Frontal cortex (tissue), 4 donors: Measurements from ENCODE around the gene PRSS33. TPM values are rescaled to one million over a fixed set of nuclear protein-coding genes. Genes with fewer than 3 reads are reported as not detected.

Experiments used
- DNase-seq, 2 donors: peaks; one replicate each; pipeline ENCODE4 v3.0.0; 2012; ENCODE audit warnings: low spot score in 2 of 2
- FAIRE-seq: peaks from 2 replicates; lab custom pipeline; 2012; peaks lifted over from hg19 to GRCh38; lab: Jason Lieb, UNC
- total RNA-seq: library from RNA; depleted of rRNA; stranded (reverse); fragments of >200 nt; gene quantifications from one replicate; pipeline ENCODE4 v1.2.3, GENCODE V29; 2014
- donor health status: control.
- donor health status: control.
- donor health status: control.

PRSS33 gene, protein sequence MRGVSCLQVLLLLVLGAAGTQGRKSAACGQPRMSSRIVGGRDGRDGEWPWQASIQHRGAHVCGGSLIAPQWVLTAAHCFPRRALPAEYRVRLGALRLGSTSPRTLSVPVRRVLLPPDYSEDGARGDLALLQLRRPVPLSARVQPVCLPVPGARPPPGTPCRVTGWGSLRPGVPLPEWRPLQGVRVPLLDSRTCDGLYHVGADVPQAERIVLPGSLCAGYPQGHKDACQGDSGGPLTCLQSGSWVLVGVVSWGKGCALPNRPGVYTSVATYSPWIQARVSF
- total RNA-seq = not detected

DNA sequence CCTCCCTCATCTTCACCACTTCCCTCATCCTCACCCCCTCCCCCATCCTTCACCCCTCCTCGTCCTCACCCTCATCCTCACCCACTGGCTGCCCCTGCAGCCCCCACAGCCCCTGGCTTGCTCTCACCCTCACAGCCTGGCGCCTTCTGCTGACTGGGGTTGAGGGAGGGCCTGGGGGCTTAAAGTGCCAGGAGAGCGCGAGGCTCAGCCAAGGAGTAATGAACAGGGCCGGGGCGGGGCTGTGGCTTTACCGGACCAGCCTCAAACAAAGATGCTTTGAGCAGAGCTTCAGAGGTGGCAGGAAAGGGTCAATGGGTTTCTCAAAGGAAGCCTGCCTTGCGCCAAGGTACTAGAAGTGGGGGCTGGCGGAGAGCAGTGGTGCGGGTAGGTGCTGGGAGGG lies at the start of gene PRSS33:
PRSS33 (minus strand) TSS at position 155 of the 400 bp plus-strand sequence. CDS start 1,013 bp downstream, outside the sequence.
- DNase-seq (no peak), FAIRE-seq (no peak)

DNA sequence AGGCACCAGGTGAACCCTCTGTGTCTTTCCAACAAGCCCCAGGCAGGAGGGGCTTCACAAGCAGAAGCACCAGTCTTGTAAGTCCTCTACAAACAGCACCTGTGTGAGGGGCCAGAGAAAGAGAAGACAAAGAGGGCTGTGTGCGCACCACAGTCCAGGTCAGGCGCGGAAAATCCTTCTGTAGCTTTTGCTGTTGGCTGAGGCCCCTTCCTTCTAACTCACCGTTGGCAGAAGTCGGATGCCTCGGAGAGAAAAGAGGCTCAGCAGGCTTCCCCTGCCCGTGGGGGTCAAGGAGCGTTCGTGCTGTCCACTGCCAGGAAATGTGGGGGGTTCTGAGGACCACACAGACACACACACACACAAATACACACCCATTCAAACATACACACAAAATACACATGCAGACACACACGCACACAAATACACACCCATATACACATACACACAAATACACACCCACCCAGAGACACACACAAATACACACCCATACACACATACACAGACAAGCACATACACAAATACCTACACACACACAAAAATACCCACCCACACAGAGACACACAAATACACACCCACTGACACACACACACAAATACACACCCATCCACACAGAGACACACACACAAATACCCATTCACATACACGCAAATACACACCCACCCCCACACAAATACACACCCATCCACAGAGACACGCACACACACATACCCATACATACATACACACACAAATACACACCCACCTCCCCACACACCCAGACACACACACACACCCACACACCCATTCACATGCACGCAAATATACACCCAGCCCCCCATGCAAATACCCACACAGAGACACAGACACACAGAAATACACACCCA lies 49.5 kb upstream of the PRSS33 start:
- FAIRE-seq (no peak), DNase-seq (no peak)

DNA sequence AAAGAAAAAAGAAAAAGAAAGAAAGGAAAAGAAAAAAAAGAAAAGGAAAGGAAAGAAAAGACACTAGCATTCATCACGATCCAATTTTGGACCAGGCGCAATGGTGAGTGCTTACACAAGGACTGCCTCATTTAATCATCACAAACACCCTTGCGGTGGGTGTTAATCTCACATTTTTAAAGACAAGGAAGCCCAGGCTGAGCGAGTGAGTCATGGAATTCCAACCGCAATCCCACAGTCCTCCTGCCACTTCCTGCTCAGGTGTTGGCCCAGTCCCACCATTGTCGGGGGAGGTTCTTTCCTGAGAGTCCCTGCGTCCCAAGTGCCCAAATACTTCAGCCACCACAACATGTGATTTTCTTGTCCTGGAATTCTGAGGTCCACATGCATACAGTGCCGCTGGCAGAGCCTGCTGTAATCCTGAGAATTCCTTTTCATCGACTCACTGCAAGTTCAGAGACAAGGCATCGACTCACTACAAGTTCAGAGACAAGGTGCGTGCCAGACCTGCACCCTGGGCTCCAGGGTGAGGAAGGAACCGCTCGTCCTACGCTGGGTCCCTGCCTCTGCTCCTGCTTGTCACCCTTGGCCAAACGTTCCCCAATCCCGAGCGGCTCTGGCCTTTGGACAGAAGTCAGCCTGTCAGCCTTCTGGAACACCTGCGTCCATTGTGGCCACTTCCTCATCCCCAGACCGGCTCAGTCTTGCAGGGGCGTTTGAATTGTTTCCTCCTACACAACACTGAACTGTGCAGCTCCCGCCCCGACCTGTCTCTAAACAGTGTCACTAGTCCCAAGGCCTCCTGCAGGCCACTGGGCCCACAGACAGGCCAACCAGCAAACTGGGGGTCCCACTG lies 48.5 kb upstream of the PRSS33 start:
- FAIRE-seq (no peak), DNase-seq (no peak)

DNA sequence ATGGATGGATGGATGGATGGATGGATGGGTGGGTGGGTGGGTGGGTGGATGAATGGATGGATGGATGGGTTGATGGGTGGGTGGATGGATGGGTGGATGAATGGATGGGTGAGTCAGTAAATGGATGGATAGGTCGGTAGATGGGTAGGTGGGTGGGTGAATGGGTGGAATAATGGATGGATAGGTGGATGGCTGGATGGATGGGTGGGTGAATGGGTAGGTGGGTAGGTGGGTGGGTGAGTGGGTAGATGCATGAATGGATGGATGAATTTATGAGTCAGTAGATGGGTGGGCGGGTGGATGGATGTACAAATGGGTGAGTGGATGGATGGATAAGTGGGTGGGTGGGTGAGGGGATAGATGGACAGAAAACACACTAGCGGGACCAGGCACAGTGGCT lies 47.6 kb upstream of the PRSS33 start:
- DNase-seq (no peak), FAIRE-seq (no peak)

DNA sequence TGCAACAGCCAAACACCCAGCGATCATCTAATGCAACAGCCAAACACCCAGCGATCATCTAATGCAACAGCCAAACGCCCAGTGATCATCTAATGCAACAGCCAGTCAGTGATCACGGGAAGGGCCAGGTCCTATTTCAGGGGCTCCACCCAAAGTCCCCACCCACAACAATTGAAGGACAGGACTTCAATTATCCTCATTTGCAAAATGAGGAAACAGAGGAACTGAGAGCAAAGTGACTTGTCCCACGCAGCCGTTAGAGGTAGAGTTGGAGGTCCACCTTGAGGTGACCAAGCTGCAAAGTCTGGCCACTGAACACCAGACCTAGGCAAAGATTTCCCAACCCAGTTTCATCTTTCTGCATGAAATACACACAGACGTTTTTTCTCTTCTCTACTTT lies 46.4 kb upstream of the PRSS33 start:
- no peak for FAIRE-seq

DNA sequence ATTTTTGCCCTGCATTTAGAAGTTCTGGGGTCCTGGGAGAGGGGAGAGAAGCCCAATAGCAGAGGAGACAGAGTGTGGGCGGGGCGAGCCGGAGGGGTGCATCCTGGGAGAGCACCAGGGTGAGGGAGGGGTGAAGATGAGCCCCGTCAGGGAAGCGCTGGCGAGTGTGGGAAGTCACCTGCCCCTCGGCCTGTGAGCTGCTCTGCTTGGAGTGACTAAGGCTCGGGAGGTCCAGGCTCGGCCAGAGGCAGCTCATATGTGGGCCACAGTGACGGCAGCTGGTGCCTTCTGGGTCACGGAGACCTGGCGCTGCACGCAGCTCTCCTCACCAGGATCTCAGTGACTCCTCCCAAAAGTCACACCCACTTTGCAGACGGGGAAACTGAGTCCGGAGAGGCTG lies 43.8 kb upstream of the PRSS33 start:
- no peak for DNase-seq
- no peak for FAIRE-seq

More for the DNA sequence above, 46.4 kb upstream of the PRSS33 start:
- DNase-seq = no peak

DNA sequence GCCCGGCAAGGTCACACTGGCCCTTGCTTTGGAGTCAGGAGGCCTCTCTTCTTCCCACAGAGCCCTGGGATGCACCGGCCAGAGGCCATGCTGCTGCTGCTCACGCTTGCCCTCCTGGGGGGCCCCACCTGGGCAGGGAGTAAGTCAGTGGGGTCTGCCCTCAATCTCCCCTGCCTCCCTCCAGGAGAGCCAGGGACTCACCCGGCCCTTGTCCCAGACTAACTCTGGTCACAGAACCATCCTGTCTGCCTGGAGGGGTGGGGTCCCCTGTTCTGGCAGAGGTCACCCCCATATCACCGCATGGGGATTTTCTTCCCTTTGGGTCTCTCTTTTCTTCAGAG lies 43.0 kb upstream of the PRSS33 start:
- FAIRE-seq (no peak), DNase-seq (no peak)

DNA sequence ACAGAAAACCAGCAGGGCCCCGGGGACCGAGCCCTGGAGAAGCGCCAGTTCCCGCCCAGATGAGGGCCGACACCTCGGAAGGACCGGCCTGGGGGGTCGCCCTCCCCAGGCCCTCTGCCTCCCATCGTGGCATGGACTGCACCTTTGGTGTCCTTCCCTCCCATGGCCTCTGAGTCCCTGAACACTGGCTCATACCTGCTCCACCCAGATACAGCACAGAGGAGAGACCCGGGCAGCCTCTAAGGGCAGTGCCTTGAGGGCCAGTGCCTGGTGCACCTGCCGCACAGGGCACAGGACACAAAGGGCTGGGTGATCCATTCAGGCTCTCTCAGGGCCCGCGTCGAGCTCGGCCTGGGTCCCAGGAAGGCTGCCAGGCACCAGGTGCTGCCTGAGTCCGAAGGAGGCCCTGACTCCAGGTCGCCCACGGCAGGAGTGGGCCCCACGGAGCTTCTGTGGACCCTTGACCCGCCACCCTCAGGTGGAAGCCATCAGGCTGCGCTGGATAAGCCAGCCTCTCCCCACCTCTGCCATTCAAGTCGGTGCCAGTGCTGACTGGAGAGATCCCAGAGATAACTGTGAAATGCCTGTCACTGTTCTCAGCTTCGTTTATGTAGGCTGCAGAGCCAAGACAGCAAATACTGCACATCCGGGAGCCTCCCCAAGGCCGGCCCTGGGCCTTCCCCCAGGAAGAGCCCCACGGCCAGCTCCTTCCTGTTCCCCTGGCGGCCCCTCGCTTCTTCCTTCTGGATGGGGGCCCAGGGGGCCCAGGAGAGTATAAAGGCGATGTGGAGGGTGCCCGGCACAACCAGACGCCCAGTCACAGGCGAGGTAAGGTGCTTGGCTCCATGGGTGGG lies 42.4 kb upstream of the PRSS33 start, which contains the start of gene ZG16B:
ZG16B (plus strand) TSS at position 803 of the 854 bp plus-strand sequence. CDS start 139 bp downstream, outside the sequence.
- FAIRE-seq (no peak), DNase-seq (no peak)

DNA sequence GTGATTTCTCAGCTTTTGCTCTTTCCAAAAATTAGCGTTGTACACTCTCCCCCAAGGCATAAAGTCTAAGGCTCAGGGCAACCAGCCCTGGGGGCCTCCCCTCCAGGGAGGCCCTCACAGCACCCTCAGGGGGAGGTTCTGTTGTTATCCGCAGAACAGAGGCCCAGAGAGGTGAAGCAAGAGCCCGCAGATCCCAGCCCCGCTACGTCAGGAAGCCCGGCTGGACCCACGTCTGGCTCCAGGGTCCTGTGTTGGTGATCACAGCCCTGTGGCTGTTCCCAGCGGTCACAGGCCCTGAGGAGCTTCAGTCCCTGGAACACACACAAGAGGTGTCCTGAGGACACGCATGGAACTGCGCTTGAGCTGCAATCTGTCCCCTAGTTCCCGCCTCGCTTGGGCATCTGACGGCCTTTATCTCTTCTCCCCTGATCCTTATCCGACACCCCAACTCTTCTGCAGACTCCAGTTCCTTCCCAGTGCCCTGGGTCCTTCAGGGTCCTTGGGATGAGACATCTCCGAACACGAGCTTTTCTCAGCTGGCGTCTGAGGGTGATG lies 41.6 kb upstream of the PRSS33 start:
- no peak for FAIRE-seq
- DNase-seq = no peak

DNA sequence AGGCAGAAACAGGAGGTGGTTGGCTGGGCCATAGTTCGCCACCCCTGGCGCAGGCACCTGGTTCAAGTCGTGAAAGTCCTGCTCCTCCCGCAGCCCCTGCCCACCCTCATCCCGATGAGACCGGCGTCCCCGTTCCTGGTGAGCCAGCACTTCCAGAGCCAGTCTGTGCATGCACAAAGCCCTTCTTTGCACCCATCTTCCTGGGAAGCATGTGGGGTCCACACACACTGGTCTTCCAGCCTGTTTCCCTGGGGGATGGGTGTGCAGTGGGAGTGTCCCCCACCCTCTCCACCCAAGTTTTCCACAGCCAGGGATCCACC lies 41.1 kb upstream of the PRSS33 start:
- DNase-seq = no peak
- FAIRE-seq = no peak

DNA sequence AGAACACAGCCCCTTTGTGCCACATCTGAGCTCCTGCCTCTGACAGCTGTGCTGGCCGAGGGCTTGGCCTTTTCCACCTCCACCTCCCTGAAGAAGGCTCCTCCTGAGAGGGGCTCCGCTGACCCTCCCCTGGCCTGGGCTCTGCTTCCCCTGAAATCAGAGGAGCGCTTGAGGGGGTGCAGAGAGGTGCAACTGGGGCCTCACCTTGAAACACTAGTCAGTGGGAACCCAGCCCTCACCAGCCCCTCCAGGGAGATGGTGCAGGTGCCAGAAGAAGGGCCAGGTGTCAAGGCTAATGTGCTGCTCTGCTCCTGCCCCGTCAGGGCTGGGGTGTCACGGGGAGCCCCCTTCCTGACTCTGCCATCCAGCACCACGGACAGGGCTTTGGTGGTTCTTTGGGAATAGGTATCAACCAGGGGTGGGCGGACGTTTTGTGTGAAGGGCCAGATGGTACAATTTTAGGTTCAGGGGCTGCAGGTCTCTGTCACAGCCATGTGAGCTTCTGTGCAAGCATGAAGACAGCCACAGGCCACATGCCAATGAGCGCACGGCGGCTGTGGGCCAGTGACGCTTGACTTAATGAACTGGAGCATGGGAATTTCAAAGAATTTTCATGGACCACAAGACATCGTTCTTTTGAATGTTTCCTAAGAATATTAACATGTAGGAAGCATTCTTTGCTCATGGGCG lies 40.6 kb upstream of the PRSS33 start:
- no peak for DNase-seq

DNA sequence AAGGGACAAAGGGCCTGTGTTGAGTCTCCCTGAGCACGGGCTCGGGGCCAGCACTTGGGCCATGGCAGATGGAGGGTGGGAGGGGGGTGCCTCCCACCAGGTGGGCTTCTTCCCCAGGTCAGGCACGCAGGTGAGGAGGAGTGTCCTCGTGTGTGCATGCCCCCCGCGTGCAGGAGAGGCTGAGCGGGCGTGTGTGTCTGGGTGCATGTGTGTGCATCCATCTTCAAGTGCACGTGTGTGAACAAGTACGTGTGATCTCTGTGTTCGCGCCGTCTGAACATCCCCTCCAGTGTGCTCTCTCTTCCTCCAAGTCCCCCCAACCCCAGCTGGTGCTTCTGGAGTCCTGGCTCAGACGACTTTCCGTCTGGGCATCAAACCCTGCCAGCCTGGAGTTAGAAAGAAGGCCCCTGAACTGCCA lies 40.0 kb upstream of the PRSS33 start:
- DNase-seq (no peak), FAIRE-seq (no peak)

More for the DNA sequence above, 40.6 kb upstream of the PRSS33 start:
- no peak for FAIRE-seq

DNA sequence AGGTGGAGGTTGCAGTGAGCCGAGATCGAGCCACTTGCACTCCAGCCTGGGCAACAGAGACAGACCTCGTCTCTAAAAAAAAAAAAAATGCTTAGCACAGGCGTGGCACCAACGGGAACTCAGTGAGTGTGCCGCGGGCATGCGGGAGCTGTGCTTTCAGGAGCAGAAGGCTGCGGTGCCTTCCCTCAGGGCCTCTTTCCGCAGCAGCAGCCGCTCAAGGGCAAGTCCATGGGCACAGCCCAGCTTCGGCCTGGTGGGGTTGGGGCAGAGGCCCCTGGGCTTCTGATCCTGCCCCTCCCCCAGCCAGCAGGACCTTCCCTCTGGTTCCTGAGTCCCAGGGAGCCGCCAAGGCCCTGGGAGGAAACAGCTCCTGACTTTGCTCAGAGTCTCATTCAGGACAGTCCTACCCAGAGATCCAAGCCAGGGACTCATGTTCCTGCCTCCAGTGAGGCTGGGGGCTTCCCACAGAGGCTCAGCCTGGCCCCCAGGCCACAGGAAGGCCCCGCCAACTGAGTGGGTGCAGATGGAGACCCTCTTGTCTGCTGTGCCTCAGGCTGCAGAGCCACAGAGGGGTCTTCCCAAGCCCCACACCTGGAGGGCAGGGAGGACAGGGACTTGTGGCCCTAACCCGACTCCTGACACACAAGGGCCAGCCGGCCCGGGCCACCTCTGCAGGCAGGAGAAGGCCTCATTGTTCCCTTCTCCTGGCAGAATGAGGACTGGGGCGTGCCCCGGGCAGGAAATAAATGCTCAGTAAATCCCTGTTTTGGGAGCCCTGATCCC lies 39.4 kb upstream of the PRSS33 start:
- DNase-seq (no peak), FAIRE-seq (no peak)

DNA sequence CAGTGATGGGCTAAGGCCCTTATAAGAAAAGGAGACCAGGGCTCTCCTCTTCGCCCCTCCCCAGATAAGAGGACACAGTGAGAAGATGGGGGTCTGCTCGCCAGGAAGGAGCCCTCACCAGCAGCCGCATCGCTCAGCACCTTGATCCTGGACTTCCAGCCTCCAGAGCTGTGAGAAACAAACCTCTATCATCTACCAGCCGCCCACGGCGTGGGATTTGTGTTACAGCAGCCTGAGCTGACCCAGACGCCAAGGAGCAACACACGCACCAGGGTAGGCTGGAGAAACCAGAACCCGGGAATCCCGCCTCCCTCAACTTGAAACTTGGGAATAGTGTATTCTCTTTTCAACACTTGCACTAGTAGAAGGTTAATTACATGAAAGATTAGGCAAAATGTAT lies 38.5 kb upstream of the PRSS33 start:
- FAIRE-seq (no peak), DNase-seq (no peak)

DNA sequence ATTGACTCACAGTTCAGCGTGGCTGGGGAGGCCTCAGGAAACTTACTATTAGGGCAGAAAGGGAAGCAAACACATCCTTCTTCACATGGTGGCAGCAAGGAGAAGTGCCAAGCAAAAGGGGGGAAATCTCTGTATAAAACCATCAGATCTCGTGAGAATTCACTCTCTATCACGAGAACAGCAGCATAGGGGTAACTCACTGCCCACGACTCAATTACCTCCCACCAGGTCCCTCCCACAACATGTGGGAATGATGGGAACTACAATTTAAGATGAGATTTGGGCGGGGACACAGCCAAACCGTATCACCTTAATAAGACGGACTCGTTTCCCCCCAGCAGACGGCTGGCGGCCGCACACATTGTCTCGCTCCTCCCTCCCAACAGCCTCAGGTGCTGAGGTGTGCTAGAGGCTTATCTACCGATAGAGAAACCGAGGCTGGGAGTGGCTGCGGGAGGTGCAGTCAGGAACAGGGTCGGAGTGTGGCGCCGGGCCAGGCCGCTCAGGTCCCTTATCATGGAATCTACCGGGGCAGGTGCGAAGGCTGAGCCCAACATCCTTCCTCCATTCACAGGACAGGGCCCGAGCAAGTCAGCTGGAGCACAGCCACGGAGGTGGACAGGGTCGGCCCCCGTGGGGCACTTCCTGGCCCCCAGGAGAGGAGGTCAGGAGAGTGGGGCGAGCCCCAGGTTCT lies 37.8 kb upstream of the PRSS33 start:
- DNase-seq = no peak
- FAIRE-seq = no peak

DNA sequence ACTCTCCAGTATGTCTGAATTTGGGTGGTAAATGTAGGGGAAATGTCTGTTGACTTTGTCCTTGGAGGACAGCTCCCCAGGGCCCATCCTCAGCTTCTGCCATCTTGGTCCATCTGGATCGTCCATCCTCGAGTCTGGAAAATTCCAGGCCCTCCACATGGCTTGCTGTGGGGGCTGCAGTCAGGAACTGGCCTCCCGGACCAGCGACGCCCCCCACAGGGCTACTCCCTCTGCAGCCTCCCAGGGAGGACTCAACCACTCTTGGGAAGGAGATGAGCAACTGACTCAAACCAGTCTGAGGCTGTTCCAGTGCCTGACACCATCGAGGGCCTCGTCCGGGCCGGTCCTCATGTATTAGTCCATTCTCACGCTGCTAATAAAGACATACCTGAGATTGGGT lies 37.3 kb upstream of the PRSS33 start:
- FAIRE-seq (no peak), DNase-seq (no peak)

DNA sequence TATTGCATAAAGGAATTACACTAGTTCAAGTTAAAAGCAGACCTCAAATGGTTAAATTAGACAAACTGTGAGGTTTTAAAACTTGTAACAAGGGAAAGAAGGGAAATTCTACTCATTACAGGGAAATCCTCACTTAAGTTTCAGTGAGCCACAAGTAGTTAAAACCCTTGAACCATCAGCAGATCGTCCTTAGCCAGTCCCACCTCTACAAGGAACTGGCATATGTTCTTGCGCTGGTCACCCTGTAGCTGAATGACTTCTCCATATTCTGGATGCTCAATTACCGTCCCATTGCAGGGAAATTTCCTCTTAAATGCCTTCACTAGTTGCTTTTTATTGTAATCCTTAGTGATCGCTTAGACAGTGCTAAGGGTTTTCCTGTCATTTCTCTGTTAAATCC lies 35.1 kb upstream of the PRSS33 start:
- DNase-seq (no peak), FAIRE-seq (no peak)

DNA sequence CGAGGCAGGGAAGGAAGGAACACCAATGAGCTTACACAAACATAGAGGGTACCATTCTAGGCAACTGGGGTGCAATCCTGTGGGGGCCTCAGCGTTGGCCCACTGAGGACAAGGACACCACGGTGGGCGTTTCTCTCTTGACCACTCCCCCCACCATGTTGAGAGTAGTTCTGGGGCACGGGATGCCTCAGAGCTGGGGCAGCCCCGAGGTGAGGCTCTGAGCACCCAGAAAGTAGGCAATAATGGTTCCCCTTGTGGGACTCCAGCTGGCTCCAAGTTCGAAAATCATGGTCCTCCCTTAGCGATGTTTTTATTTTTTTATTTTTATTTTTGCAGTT lies 34.8 kb upstream of the PRSS33 start:
- no peak for FAIRE-seq
- no peak for DNase-seq
